ENCODE measurements around the gene AMN1. TPM values are rescaled to one million over a fixed set of nuclear protein-coding genes. Genes with fewer than 3 reads are reported as not detected.

The AMN1 gene
- total and polyA plus RNA-seq, 2 of the 13 experiments (the other 11 are each of a cell fraction or from before 2014, with no cell fraction given): 7.5 to 26.5 TPM

DNA sequence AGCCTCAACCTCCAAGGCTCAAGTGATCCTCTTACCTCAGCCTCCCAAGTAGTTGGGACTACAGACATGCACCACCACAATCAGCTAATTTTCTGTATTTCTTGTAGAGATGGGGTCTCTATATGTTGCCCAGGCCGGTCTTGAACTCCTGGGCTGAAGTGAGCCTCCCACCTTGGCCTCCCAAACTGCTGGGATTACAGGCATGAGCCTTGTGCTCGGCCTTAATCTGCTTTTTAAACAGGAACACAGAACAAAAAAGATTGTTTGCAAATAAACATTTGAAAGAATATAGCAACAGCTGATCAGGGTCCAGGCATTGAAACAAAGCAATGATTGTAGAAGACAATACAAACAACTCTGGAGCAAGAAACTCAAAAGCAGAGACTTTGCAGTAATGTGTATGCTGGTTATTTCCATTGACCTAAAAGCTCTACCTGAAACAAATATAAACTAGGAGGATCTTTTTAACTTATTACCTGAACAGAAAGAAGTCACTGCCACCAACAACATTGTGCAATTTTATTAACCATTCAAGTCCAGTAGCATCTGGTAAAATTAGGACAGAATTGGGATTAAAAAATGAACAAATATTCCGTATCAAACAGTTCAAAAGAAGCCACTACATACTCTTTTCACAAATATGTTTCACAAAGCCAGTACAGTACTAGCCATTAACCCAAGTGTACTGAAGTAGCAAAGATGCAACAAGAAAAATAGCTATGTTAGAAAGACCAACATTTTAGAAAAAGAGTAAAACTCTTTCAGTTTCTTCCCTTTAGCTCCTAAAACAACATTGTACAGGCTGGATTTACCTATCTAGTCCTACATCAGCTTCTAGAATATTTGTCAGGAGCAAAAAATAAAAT, 14.2 kb downstream of the AMN1 start (continued):
- TF ChIP-seq RCOR2 (CRISPR knock-in tag; IDR thresholded peaks at IDR 0.05) (peak; percentile 88), MBD4 (IDR thresholded peaks at IDR 0.05; ENCODE audit: borderline replicate concordance, low read length) (no peak), BORCS8-MEF2B (CRISPR knock-in tag; IDR thresholded peaks at IDR 0.05) (no peak), ZSCAN21 (CRISPR knock-in tag; IDR thresholded peaks at IDR 0.05; ENCODE audit: borderline replicate concordance) (no peak), ZNF235 (CRISPR knock-in tag; IDR thresholded peaks at IDR 0.05; ENCODE audit: borderline replicate concordance) (no peak), CREM (IDR thresholded peaks at IDR 0.05) (no peak), CREM (CRISPR knock-in tag; IDR thresholded peaks at IDR 0.05) (no peak), ZFX (CRISPR knock-in tag; IDR thresholded peaks at IDR 0.05; ENCODE audit: low read depth) (no peak), GABPB1 (CRISPR knock-in tag; IDR thresholded peaks at IDR 0.05) (no peak), ELF4 (CRISPR knock-in tag; IDR thresholded peaks at IDR 0.05; ENCODE audit: borderline replicate concordance) (no peak)
- TF ChIP-seq, protein P1, sequence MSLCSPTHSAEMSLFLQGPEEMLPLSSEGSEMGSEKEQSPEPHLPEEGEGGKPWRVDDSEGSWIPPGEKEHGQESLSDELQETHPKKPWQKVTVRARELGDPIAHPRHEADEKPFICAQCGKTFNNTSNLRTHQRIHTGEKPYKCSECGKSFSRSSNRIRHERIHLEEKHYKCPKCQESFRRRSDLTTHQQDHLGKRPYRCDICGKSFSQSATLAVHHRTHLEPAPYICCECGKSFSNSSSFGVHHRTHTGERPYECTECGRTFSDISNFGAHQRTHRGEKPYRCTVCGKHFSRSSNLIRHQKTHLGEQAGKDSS (CRISPR knock-in tag; IDR thresholded peaks at IDR 0.05; ENCODE audit: borderline replicate concordance, low read depth): no peak
- TF ChIP-seq, protein P2, sequence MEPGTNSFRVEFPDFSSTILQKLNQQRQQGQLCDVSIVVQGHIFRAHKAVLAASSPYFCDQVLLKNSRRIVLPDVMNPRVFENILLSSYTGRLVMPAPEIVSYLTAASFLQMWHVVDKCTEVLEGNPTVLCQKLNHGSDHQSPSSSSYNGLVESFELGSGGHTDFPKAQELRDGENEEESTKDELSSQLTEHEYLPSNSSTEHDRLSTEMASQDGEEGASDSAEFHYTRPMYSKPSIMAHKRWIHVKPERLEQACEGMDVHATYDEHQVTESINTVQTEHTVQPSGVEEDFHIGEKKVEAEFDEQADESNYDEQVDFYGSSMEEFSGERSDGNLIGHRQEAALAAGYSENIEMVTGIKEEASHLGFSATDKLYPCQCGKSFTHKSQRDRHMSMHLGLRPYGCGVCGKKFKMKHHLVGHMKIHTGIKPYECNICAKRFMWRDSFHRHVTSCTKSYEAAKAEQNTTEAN (CRISPR knock-in tag; conservative IDR thresholded peaks at IDR 0.05): no peak
- TF ChIP-seq, protein P3, sequence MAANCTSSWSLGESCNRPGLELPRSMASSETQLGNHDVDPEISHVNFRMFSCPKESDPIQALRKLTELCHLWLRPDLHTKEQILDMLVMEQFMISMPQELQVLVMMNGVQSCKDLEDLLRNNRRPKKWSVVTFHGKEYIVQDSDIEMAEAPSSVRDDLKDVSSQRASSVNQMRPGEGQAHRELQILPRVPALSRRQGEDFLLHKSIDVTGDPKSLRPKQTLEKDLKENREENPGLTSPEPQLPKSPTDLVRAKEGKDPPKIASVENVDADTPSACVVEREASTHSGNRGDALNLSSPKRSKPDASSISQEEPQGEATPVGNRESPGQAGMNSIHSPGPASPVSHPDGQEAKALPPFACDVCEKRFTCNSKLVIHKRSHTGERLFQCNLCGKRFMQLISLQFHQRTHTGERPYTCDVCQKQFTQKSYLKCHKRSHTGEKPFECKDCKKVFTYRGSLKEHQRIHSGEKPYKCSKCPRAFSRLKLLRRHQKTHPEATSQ (CRISPR knock-in tag; IDR thresholded peaks at IDR 0.05; ENCODE audit: borderline replicate concordance): no peak
- TF ChIP-seq, protein P4, sequence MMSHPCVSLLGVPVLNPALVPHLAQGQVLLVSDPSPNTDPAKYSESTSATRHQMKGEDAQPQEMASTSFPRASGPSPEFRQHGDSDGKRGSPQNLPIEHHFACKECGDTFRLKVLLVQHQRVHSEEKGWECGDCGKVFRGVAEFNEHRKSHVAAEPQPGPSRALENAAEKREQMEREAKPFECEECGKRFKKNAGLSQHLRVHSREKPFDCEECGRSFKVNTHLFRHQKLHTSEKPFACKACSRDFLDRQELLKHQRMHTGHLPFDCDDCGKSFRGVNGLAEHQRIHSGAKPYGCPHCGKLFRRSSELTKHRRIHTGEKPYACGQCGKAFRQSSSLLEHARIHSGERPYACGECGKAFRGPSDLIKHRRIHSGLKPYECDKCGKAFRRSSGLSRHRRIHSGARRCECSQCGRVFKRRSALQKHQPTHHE (CRISPR knock-in tag; IDR thresholded peaks at IDR 0.05; ENCODE audit: borderline replicate concordance): no peak
- TF ChIP-seq, protein P5, sequence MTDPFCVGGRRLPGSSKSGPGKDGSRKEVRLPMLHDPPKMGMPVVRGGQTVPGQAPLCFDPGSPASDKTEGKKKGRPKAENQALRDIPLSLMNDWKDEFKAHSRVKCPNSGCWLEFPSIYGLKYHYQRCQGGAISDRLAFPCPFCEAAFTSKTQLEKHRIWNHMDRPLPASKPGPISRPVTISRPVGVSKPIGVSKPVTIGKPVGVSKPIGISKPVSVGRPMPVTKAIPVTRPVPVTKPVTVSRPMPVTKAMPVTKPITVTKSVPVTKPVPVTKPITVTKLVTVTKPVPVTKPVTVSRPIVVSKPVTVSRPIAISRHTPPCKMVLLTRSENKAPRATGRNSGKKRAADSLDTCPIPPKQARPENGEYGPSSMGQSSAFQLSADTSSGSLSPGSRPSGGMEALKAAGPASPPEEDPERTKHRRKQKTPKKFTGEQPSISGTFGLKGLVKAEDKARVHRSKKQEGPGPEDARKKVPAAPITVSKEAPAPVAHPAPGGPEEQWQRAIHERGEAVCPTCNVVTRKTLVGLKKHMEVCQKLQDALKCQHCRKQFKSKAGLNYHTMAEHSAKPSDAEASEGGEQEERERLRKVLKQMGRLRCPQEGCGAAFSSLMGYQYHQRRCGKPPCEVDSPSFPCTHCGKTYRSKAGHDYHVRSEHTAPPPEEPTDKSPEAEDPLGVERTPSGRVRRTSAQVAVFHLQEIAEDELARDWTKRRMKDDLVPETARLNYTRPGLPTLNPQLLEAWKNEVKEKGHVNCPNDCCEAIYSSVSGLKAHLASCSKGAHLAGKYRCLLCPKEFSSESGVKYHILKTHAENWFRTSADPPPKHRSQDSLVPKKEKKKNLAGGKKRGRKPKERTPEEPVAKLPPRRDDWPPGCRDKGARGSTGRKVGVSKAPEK (CRISPR knock-in tag; IDR thresholded peaks at IDR 0.05; ENCODE audit: borderline replicate concordance): no peak

Data from HepG2 (cell line).